Common myeloid progenitor, CD34-positive (primary cell): ENCODE measurements around the gene MLST8.

Experiments used
- CTCF ChIA-PET: fragments of 350-600 bp; sonication (Branson Sonifier 250); formaldehyde crosslinking; loops from one replicate; lab custom pipeline; 2021; ENCODE audit warnings: antibody characterized with exemption; lab: Charles Lee
- POLR2A ChIA-PET: fragments of 350-600 bp; sonication (Branson Sonifier 250); formaldehyde crosslinking; loops from one replicate; lab custom pipeline; 2021; ENCODE audit warnings: antibody characterized with exemption; lab: Charles Lee
- DNase-seq, 3 donors: peaks; one replicate each; pipeline versions ENCODE4 v3.0.0 to v3.0.0-alpha.2; 2013
- H3K27ac ChIP-seq, 2 experiments: 1 replicate in 1 of 2; 2 replicates in 1 of 2; pipeline ENCODE4 v1.7.0; 2013; ENCODE audit warnings: inconsistent platforms in 2 of 2, low read length in 2 of 2, mild to moderate bottlenecking in 2 of 2, low read depth in 1 of 2, moderate library complexity in 1 of 2; ENCODE audit not compliant: severe bottlenecking in 2 of 2, insufficient read depth in 1 of 2, poor library complexity in 1 of 2
- H3K27me3 ChIP-seq, 5 experiments: replicated peaks in 2 of 5; 1 replicate in 3 of 5; 2 replicates in 2 of 5; pipeline versions ENCODE4 v1.6.1 to v1.7.0; 2013; ENCODE audit warnings: low read length in 4 of 5, mild to moderate bottlenecking in 2 of 5, moderate library complexity in 2 of 5, inconsistent platforms in 1 of 5; ENCODE audit not compliant: insufficient read depth in 5 of 5, control insufficient read depth in 4 of 5
- H3K36me3 ChIP-seq, 4 experiments: 1 replicate in 2 of 4; 2 replicates in 2 of 4; pipeline versions ENCODE4 v1.6.1 to v1.7.0; 2013; ENCODE audit warnings: low read length in 3 of 4, control low read depth in 1 of 4, mild to moderate bottlenecking in 1 of 4; ENCODE audit not compliant: control insufficient read depth in 4 of 4, insufficient read depth in 4 of 4
- H3K4me1 ChIP-seq, 4 experiments: 1 replicate in 3 of 4; 2 replicates in 1 of 4; pipeline versions ENCODE4 v1.6.1 to v1.7.1; 2013; ENCODE audit warnings: low read length in 3 of 4, mild to moderate bottlenecking in 3 of 4, control low read depth in 1 of 4, inconsistent platforms in 1 of 4, moderate library complexity in 1 of 4; ENCODE audit not compliant: control insufficient read depth in 4 of 4, insufficient read depth in 4 of 4; ENCODE audit errors: control extremely low read depth in 1 of 4
- H3K4me3 ChIP-seq, 7 experiments: 1 replicate in 4 of 7; 2 replicates in 3 of 7; pipeline versions ENCODE4 v1.5.1 to v1.7.0; 2013; ENCODE audit warnings: mild to moderate bottlenecking in 7 of 7, low read length in 6 of 7, moderate library complexity in 6 of 7, inconsistent platforms in 2 of 7, low read depth in 2 of 7, control low read depth in 1 of 7; ENCODE audit not compliant: insufficient read depth in 4 of 7, control insufficient read depth in 1 of 7; ENCODE audit errors: extremely low read depth in 1 of 7
- H3K9me3 ChIP-seq, 5 experiments: 1 replicate in 4 of 5; 2 replicates in 1 of 5; pipeline versions ENCODE4 v1.6.1 to v1.7.1; 2013; ENCODE audit warnings: low read length in 4 of 5, mild to moderate bottlenecking in 2 of 5, inconsistent platforms in 1 of 5, low read depth in 1 of 5, moderate library complexity in 1 of 5; ENCODE audit not compliant: control insufficient read depth in 4 of 5, insufficient read depth in 2 of 5; ENCODE audit errors: control extremely low read depth in 1 of 5
- WGBS: methylation state at CpG from one replicate; pipeline ENCODE4 v1.1.5; 2013; ENCODE audit not compliant: insufficient coverage; 5-methylcytosine and 5-hydroxymethylcytosine counted together

The MLST8 gene

DNA sequence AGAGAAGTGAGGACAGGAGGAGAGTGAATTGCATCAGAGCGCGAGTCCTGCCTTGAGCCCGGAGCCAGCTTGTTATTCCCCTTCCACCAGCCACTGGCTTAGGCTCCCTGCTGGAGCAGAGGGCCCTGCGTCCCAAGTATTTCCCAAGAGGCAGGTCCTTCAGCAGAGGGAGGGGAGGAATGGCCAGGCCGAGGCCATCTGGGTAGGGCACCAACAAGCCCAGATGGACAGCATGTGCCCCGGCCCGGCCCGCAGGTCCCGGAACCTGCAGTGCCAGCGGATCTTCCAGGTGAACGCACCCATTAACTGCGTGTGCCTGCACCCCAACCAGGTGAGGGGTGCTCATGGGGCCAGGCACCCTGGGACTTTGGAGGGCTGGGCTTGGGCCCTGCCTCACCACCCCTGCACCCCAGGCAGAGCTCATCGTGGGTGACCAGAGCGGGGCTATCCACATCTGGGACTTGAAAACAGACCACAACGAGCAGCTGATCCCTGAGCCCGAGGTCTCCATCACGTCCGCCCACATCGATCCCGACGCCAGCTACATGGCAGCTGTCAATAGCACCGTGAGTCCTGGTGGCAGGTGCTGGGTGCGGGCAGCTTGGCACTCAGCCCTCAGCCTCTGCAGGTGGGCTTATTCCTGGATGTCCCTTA is 1.7 kb downstream of the MLST8 start:
- no peak for DNase-seq
- H3K9me3 ChIP-seq = no peaks in the 10 kb centered on the region
- peaks cover 0 to 22% (median 14%) of the 10 kb centered on the region in 4 experiments for H3K4me1 ChIP-seq
- H3K36me3 ChIP-seq = peaks cover 6 to 46% (median 34%) of the 10 kb centered on the region in 4 experiments
- 97% methylated on average over 21 of the region's 23 CpGs for WGBS
- peak overlapping the region in 1 of 2 experiments; percentile 91 for H3K27ac ChIP-seq
- CTCF ChIA-PET = interaction anchor here (0.7 to 1.7 kb wide), 3 partner anchors 9 to 51 kb away, joined by 3 to 4 read pairs (median 3); partner anchors contain the start of gene TRAF7
- POLR2A ChIA-PET = no interaction called here
- no peaks in the 10 kb centered on the region for H3K27me3 ChIP-seq
- H3K4me3 ChIP-seq = no peak overlapping the region

DNA sequence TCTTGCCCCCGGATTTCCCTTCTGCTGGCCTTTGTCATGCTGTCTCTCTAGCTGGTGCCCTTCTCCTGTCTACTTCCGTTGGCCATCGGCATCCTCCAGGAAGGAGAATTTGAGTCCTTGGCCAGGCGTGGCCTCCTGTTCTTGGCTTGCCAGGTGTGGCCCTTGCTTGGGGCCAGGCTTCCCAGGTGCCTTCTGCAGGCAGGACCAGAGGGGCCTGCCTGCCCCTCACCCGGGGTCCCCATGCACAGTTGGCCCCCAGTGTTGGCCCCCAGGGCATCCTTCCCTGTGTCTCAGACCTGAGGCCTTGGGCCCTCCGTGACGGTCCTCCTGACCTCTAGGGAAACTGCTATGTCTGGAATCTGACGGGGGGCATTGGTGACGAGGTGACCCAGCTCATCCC is 2.6 kb downstream of the MLST8 start:
- 100% methylated on average over 4 of the region's 9 CpGs for WGBS
- no peak for DNase-seq
- no peak overlapping the region for H3K27ac ChIP-seq
- ChIA-PET CTCF (no interaction called here), POLR2A (no interaction called here)
- H3K27me3 ChIP-seq = no peaks in the 10 kb centered on the region
- no peak overlapping the region for H3K4me3 ChIP-seq
- H3K9me3 ChIP-seq = no peaks in the 10 kb centered on the region
- H3K4me1 ChIP-seq = peaks cover 0 to 31% (median 18%) of the 10 kb centered on the region in 4 experiments
- H3K36me3 ChIP-seq = peaks cover 6 to 55% (median 36%) of the 10 kb centered on the region in 4 experiments

DNA sequence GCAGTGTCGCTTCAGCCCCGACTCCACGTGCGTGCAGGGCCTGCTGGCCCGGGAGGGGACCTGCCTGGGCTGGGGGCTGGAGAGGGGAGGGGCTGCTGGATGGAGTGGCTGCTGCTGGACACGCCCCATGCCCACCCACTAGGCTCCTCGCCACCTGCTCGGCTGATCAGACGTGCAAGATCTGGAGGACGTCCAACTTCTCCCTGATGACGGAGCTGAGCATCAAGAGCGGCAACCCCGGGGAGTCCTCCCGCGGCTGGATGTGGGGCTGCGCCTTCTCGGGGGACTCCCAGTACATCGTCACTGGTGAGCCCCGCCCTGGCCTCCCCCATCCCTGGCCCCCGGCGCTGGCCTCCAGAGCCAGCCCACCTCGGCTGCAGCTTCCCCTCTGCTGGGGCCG is 3.1 kb downstream of the MLST8 start:
- Histone ChIP-seq H3K27me3 (peaks cover 0 to 3% (median 0%) of the 10 kb centered on the region in 5 experiments), H3K9me3 (no peaks in the 10 kb centered on the region), H3K36me3 (peaks cover 6 to 59% (median 36%) of the 10 kb centered on the region in 4 experiments), H3K4me1 (peaks cover 2 to 36% (median 23%) of the 10 kb centered on the region in 4 experiments), H3K27ac (no peak overlapping the region), H3K4me3 (no peak overlapping the region)
- DNase-seq = no peak
- WGBS = 96% methylated on average over 20 of the region's 23 CpGs
- POLR2A ChIA-PET = no interaction called here
- CTCF ChIA-PET = no interaction called here

DNA sequence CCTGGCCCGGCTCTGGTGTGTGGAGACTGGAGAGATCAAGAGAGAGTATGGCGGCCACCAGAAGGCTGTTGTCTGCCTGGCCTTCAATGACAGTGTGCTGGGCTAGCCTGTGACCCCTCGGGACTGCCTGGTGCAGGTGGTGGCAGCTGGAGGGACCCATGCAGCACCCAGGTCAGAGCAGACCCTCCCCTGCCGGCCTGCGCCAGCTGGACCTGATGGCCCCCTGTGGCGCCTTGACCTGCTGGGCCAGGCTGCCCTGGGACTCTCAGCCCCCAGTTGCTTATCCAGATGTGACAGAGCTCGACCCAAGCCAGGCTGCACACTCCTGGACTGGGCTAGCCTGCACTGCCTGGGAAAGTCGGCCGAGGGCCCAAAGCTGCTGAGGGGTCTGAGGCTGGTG is 3.5 kb downstream of the MLST8 start:
- Histone ChIP-seq H3K27me3 (peaks cover 0 to 7% (median 0%) of the 10 kb centered on the region in 5 experiments), H3K27ac (no peak overlapping the region), H3K4me3 (no peak overlapping the region), H3K9me3 (no peaks in the 10 kb centered on the region), H3K4me1 (peaks cover 5 to 40% (median 27%) of the 10 kb centered on the region in 4 experiments), H3K36me3 (peaks cover 6 to 59% (median 36%) of the 10 kb centered on the region in 4 experiments)
- ChIA-PET POLR2A (no interaction called here), CTCF (no interaction called here)
- DNase-seq = no peak
- 97% methylated on average over 8 of the region's 9 CpGs for WGBS

DNA sequence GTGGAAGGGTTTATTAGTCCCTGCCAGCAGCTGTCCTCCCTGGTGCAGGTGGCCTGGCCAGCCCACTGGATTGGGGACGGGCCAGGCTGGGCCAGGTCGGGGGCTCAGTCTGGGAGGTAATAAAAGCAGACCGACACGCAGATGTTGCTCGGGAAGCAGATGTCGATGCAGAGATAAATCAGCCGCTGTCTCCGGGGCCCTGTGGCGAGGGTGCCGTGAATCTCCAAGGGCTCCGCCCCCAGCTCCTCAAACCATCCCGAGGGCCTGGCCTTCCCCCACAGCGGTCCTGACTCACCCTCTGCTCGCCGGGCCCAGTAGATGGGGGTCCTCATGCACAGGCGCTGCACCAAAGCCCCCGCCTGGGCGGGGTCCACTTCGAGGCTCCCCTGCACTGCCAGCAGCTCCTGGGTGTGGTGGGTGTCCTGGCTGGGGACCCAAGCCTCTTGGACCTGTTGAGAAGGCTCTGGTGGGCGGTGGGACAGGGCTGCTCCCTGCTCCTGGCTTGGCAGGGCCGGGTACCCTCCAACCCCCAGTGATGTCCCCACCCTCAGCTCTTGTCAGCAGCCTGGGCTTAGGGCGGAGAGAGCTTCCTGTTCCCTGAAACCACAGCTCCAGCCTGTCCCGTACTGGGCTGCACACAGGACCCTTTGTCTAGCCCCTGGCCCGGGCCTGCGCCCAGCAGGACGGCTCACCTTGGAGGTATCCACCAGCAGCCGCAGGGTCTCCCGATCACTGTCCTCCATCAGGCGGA is 4.2 kb downstream of the MLST8 start:
- Histone ChIP-seq H3K27me3 (peaks cover 0 to 7% (median 0%) of the 10 kb centered on the region in 5 experiments), H3K36me3 (peaks cover 6 to 59% (median 36%) of the 10 kb centered on the region in 4 experiments), H3K27ac (no peak overlapping the region), H3K4me3 (no peak overlapping the region), H3K4me1 (peaks cover 5 to 43% (median 34%) of the 10 kb centered on the region in 4 experiments), H3K9me3 (no peaks in the 10 kb centered on the region)
- ChIA-PET POLR2A (no interaction called here), CTCF (interaction anchor here (1.2 kb wide), 1 partner anchor 41 kb away, joined by 3 read pairs; the partner anchor contains the start of gene ECI1)
- no peak for DNase-seq
- 92% methylated on average over 28 of the region's 29 CpGs for WGBS

DNA sequence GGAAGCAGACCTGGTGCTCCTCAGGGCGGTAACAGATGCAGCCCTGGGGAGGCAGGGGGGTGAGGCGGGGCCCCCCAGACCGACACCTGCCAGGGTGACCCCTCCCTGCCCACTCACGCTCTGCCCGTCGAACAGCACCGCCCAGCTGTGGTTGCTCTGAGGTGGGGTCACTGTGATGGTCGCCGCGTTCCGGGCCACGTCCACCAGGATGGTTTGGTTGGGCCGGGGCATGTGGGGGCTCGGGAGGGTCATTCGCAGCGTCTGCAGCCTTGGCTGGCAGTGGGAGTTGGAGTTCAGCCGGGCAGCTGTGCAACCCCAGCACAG is 4.7 kb downstream of the MLST8 start:
- ChIA-PET CTCF (interaction anchor here (1.2 kb wide), 1 partner anchor 41 kb away, joined by 3 read pairs; the partner anchor contains the start of gene ECI1), POLR2A (no interaction called here)
- 97% methylated on average over 13 of the region's 17 CpGs for WGBS
- peaks cover 6 to 59% (median 36%) of the 10 kb centered on the region in 4 experiments for H3K36me3 ChIP-seq
- no peak overlapping the region for H3K27ac ChIP-seq
- H3K4me1 ChIP-seq = peaks cover 5 to 38% (median 30%) of the 10 kb centered on the region in 4 experiments
- no peak for DNase-seq
- no peak overlapping the region for H3K4me3 ChIP-seq
- no peaks in the 10 kb centered on the region for H3K9me3 ChIP-seq
- H3K27me3 ChIP-seq = peaks cover 0 to 7% (median 0%) of the 10 kb centered on the region in 5 experiments
